ENCODE results near the gene CFL1. TPM values are rescaled to one million over a fixed set of nuclear protein-coding genes. Genes with fewer than 3 reads are reported as not detected.

The CFL1 gene
- total RNA-seq, 1 experiment from 2014 or later: 1,083 TPM

- H3K27me3 ChIP-seq (ENCODE audit: control insufficient read depth, insufficient read depth, low read length): no peaks in the 10 kb centered on the region; the same call in 1 of the 2 replicates
- H3K4me3 ChIP-seq (ENCODE audit: insufficient read depth, low read depth, low read length): no peak overlapping the region
- H3K36me3 ChIP-seq (replicated peaks; ENCODE audit: control insufficient read depth, insufficient read depth, low read length): no peaks in the 10 kb centered on the region
- no peak for DNase-seq
These were observed 51.0 kb downstream of the CFL1 start for GRCh38 chr11:65806979-65807378.

Other genes with a start within 250 kb of the CFL1 start
- gene MAP3K11, start 244.0 kb downstream of the CFL1 start, total RNA-seq (2014; rRNA removed; shearing (Covaris generic)): 30.1 and 33.2 TPM in 2 replicates
- gene PCNX3, start 242.4 kb downstream of the CFL1 start, total RNA-seq (2014; rRNA removed; shearing (Covaris generic)): 21.7 and 25.9 TPM in 2 replicates
- 52.7 and 65.9 TPM in 2 replicates for gene SIPA1, start 220.1 kb downstream of the CFL1 start, total RNA-seq (2014; rRNA removed; shearing (Covaris generic))
- 17.7 and 28.4 TPM in 2 replicates for gene RELA, start 195.3 kb downstream of the CFL1 start, total RNA-seq (2014; rRNA removed; shearing (Covaris generic))
- gene KAT5, start 145.9 kb downstream of the CFL1 start, total RNA-seq (2014; rRNA removed; shearing (Covaris generic)): 37.2 and 51.1 TPM in 2 replicates
- 21.5 and 23.3 TPM in 2 replicates for gene RNASEH2C, start 137.4 kb downstream of the CFL1 start, total RNA-seq (2014; rRNA removed; shearing (Covaris generic))
- gene AP5B1, start 77.2 kb downstream of the CFL1 start, total RNA-seq (2014; rRNA removed; shearing (Covaris generic)): 6.7 and 7.8 TPM in 2 replicates
- gene OVOL1, start 71.1 kb downstream of the CFL1 start, total RNA-seq (2014; rRNA removed; shearing (Covaris generic)): 1.2 and 1.4 TPM in 2 replicates
- 0.26 and 0.80 TPM in 2 replicates for gene SNX32, start 24.2 kb downstream of the CFL1 start, total RNA-seq (2014; rRNA removed; shearing (Covaris generic))
- gene MUS81, start 2.3 kb upstream of the CFL1 start, total RNA-seq (2014; rRNA removed; shearing (Covaris generic)): 38.0 and 49.7 TPM in 2 replicates
- 8.5 and 13.2 TPM in 2 replicates for gene EFEMP2, start 14.6 kb upstream of the CFL1 start, total RNA-seq (2014; rRNA removed; shearing (Covaris generic))
- not detected in 2 replicates for gene CTSW, start 21.7 kb upstream of the CFL1 start, total RNA-seq (2014; rRNA removed; shearing (Covaris generic))
- gene FIBP, start 30.3 kb upstream of the CFL1 start, total RNA-seq (2014; rRNA removed; shearing (Covaris generic)): 113 and 139 TPM in 2 replicates
- gene CCDC85B, start 32.5 kb upstream of the CFL1 start, total RNA-seq (2014; rRNA removed; shearing (Covaris generic)): 39.2 and 42.4 TPM in 2 replicates
- 0.48 and 1.0 TPM in 2 replicates for gene FOSL1, start 42.2 kb upstream of the CFL1 start, total RNA-seq (2014; rRNA removed; shearing (Covaris generic))
- 23.9 and 29.1 TPM in 2 replicates for gene C11orf68, start 60.9 kb upstream of the CFL1 start, total RNA-seq (2014; rRNA removed; shearing (Covaris generic))
- gene DRAP1, start 61.2 kb upstream of the CFL1 start, total RNA-seq (2014; rRNA removed; shearing (Covaris generic)): 88.1 and 97.5 TPM in 2 replicates
- 1.7 and 4.1 TPM in 2 replicates for gene TSGA10IP, start 87.3 kb upstream of the CFL1 start, total RNA-seq (2014; rRNA removed; shearing (Covaris generic))
- gene SART1, start 103.6 kb upstream of the CFL1 start, total RNA-seq (2014; rRNA removed; shearing (Covaris generic)): 27.5 and 34.6 TPM in 2 replicates
- gene EIF1AD, start 144.0 kb upstream of the CFL1 start, total RNA-seq (2014; rRNA removed; shearing (Covaris generic)): 37.7 and 39.9 TPM in 2 replicates
- 42.8 and 57.4 TPM in 2 replicates for gene BANF1, start 144.3 kb upstream of the CFL1 start, total RNA-seq (2014; rRNA removed; shearing (Covaris generic))
- gene CST6, start 153.8 kb upstream of the CFL1 start, total RNA-seq (2014; rRNA removed; shearing (Covaris generic)): 0.48 TPM in 1 of 2 replicates, not detected in the other
- not detected in 2 replicates for gene CATSPER1, start 168.3 kb upstream of the CFL1 start, total RNA-seq (2014; rRNA removed; shearing (Covaris generic))
- gene GAL3ST3, start 191.0 kb upstream of the CFL1 start, total RNA-seq (2014; rRNA removed; shearing (Covaris generic)): 21.7 and 23.1 TPM in 2 replicates
- gene SF3B2, start 194.2 kb upstream of the CFL1 start, total RNA-seq (2014; rRNA removed; shearing (Covaris generic)): 194 and 221 TPM in 2 replicates
- gene PACS1, start 212.1 kb upstream of the CFL1 start, total RNA-seq (2014; rRNA removed; shearing (Covaris generic)): 16.2 and 20.1 TPM in 2 replicates